SK-N-SH treated with all-trans-retinoic acid at 6 μM for 48 hours (cell line): ENCODE results near the gene CST9.

Experiments
- ATAC-seq: fragments of 200-7000 bp; cut with Tn5 transposase; 3 replicates; pipeline ENCODE4 v1.9.1; 2020; ENCODE audit warnings: mild to moderate bottlenecking, moderate library complexity
- ARNTL ChIP-seq: fragments of 450-650 bp; formaldehyde crosslinking; IDR thresholded peaks from 2 replicates; pipeline ENCODE4 v1.5.0; 2020; ENCODE audit warnings: low read depth, mild to moderate bottlenecking, moderate library complexity, borderline replicate concordance
- BACH2 ChIP-seq: fragments of 250-450 bp; sonication (Bioruptor Pico); IDR thresholded peaks from 2 replicates; pipeline ENCODE4 v1.9.0; 2021; ENCODE audit warnings: mild to moderate bottlenecking, borderline replicate concordance
- CSDC2 ChIP-seq: fragments of 250-450 bp; sonication (Bioruptor Pico); IDR thresholded peaks from 2 replicates; pipeline ENCODE4 v1.5.0; 2020; ENCODE audit warnings: mild to moderate bottlenecking, moderate library complexity
- CSRNP3 ChIP-seq: fragments of 250-450 bp; sonication (Bioruptor Pico); IDR thresholded peaks from 2 replicates; pipeline ENCODE4 v1.5.1; 2021; ENCODE audit warnings: mild to moderate bottlenecking, moderate library complexity
- GLIS3 ChIP-seq: fragments of 250-450 bp; sonication (Bioruptor Pico); IDR thresholded peaks from 2 replicates; pipeline ENCODE4 v1.5.0; 2020; ENCODE audit warnings: mild to moderate bottlenecking, moderate library complexity
- ISL1 ChIP-seq: fragments of 250-450 bp; sonication (Bioruptor Pico); IDR thresholded peaks from 2 replicates; pipeline ENCODE4 v2.1.2; 2022; ENCODE audit warnings: mild to moderate bottlenecking, moderate library complexity
- OSR1 ChIP-seq: fragments of 250-450 bp; sonication (Bioruptor Pico); IDR thresholded peaks from 2 replicates; pipeline ENCODE4 v1.8.0; 2022; ENCODE audit warnings: moderate library complexity, mild to moderate bottlenecking, inconsistent platforms
- PPARA ChIP-seq: fragments of 250-450 bp; sonication (Bioruptor Pico); IDR thresholded peaks from 2 replicates; pipeline ENCODE4 v1.5.0; 2020; ENCODE audit warnings: mild to moderate bottlenecking, borderline replicate concordance
- RARB ChIP-seq: fragments of 250-450 bp; sonication (Bioruptor Pico); IDR thresholded peaks from 2 replicates; pipeline ENCODE4 v1.8.0; 2021; ENCODE audit warnings: mild to moderate bottlenecking, moderate library complexity
- SNAI2 ChIP-seq: fragments of 250-450 bp; sonication (Bioruptor Pico); IDR thresholded peaks from 2 replicates; pipeline ENCODE4 v1.5.0; 2020; ENCODE audit warnings: mild to moderate bottlenecking, moderate library complexity
- TOX ChIP-seq: fragments of 250-450 bp; sonication (Bioruptor Pico); IDR thresholded peaks from 2 replicates; pipeline ENCODE4 v1.8.0; 2021; ENCODE audit warnings: mild to moderate bottlenecking, moderate library complexity, borderline replicate concordance
- TSHZ2 ChIP-seq: fragments of 250-450 bp; sonication (Bioruptor Pico); IDR thresholded peaks from 2 replicates; pipeline ENCODE4 v1.5.0; 2020; ENCODE audit warnings: mild to moderate bottlenecking, moderate library complexity
- ZC3H10 ChIP-seq: fragments of 250-450 bp; sonication (Bioruptor Pico); IDR thresholded peaks from 2 replicates; pipeline ENCODE4 v1.5.1; 2021; ENCODE audit warnings: mild to moderate bottlenecking, moderate library complexity
- ZFP3 ChIP-seq: fragments of 250-450 bp; sonication (Bioruptor Pico); IDR thresholded peaks from 2 replicates; pipeline ENCODE4 v1.5.0; 2020; ENCODE audit warnings: mild to moderate bottlenecking, moderate library complexity
- ZFP30 ChIP-seq: fragments of 450-650 bp; formaldehyde crosslinking; IDR thresholded peaks from 2 replicates; pipeline ENCODE4 v1.5.0; 2022; ENCODE audit warnings: mild to moderate bottlenecking, moderate library complexity
- ZNF565 ChIP-seq: fragments of 450-650 bp; formaldehyde crosslinking; conservative IDR thresholded peaks from 2 replicates; pipeline ENCODE4 v1.5.0; 2020; ENCODE audit warnings: low read depth, mild to moderate bottlenecking, moderate library complexity
- ZNF70 ChIP-seq: fragments of 450-650 bp; formaldehyde crosslinking; IDR thresholded peaks from 2 replicates; pipeline ENCODE4 v1.5.0; 2020; ENCODE audit warnings: mild to moderate bottlenecking, moderate library complexity
- ZNF8 ChIP-seq: fragments of 450-650 bp; formaldehyde crosslinking; IDR thresholded peaks from 2 replicates; pipeline ENCODE4 v1.5.0; 2020; ENCODE audit warnings: mild to moderate bottlenecking, moderate library complexity
- TF ChIP-seq, protein P1 (sequence below): fragments of 250-450 bp; sonication (Bioruptor Pico); IDR thresholded peaks from 2 replicates; pipeline ENCODE4 v1.8.0; 2020; ENCODE audit warnings: mild to moderate bottlenecking, moderate library complexity, borderline replicate concordance
- TF ChIP-seq, protein P2 (sequence below): fragments of 250-450 bp; sonication (Bioruptor Pico); IDR thresholded peaks from 2 replicates; pipeline ENCODE4 v1.8.0; 2021; ENCODE audit warnings: low read depth, mild to moderate bottlenecking, moderate library complexity, borderline replicate concordance
- TF ChIP-seq, protein P3 (sequence below): fragments of 250-450 bp; sonication (Bioruptor Pico); IDR thresholded peaks from 2 replicates; pipeline ENCODE4 v1.5.1; 2020; ENCODE audit warnings: low read depth, mild to moderate bottlenecking, moderate library complexity

The CST9 gene

DNA sequence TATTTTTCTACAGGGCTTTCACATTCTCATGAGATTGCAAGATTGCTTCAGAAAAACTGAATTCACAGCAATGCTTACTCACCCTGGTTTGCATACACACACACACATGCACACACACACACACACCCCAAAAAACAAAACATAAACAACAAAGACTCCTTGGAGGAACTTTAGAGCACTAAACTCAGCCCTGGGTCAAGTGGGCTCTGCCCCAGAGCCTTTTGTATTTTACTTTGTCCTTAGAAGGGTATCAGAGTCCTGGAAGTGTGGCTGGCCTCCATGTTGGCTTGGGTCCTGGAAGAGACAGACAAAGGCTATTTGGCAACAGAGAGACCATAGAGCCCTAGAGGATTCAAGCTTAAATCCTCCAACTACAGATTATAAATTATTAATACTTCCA lies 8.0 kb upstream of the CST9 start (continued):
- TF ChIP-seq TSHZ2 (CRISPR knock-in tag) (no peak), TOX (CRISPR knock-in tag) (no peak), ZNF8 (CRISPR knock-in tag) (no peak), ZFP30 (CRISPR knock-in tag) (no peak), PPARA (CRISPR knock-in tag) (no peak)
- TF ChIP-seq, protein P1, sequence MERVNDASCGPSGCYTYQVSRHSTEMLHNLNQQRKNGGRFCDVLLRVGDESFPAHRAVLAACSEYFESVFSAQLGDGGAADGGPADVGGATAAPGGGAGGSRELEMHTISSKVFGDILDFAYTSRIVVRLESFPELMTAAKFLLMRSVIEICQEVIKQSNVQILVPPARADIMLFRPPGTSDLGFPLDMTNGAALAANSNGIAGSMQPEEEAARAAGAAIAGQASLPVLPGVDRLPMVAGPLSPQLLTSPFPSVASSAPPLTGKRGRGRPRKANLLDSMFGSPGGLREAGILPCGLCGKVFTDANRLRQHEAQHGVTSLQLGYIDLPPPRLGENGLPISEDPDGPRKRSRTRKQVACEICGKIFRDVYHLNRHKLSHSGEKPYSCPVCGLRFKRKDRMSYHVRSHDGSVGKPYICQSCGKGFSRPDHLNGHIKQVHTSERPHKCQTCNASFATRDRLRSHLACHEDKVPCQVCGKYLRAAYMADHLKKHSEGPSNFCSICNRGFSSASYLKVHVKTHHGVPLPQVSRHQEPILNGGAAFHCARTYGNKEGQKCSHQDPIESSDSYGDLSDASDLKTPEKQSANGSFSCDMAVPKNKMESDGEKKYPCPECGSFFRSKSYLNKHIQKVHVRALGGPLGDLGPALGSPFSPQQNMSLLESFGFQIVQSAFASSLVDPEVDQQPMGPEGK (CRISPR knock-in tag), result no peak

- ATAC-seq, result no peak
- TF ChIP-seq BACH2 (CRISPR knock-in tag) (no peak), OSR1 (CRISPR knock-in tag) (no peak), SNAI2 (CRISPR knock-in tag) (no peak), ZNF8 (CRISPR knock-in tag) (no peak), ZNF565 (CRISPR knock-in tag) (no peak), ZC3H10 (CRISPR knock-in tag) (no peak), ZFP3 (no peak), ARNTL (no peak), RARB (CRISPR knock-in tag) (no peak), TOX (CRISPR knock-in tag) (no peak), ZNF70 (CRISPR knock-in tag) (no peak), CSRNP3 (CRISPR knock-in tag) (no peak)
- TF ChIP-seq, protein P2, sequence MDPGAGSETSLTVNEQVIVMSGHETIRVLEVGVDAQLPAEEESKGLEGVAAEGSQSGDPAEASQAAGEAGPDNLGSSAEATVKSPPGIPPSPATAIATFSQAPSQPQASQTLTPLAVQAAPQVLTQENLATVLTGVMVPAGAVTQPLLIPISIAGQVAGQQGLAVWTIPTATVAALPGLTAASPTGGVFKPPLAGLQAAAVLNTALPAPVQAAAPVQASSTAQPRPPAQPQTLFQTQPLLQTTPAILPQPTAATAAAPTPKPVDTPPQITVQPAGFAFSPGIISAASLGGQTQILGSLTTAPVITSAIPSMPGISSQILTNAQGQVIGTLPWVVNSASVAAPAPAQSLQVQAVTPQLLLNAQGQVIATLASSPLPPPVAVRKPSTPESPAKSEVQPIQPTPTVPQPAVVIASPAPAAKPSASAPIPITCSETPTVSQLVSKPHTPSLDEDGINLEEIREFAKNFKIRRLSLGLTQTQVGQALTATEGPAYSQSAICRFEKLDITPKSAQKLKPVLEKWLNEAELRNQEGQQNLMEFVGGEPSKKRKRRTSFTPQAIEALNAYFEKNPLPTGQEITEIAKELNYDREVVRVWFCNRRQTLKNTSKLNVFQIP, result no peak
Observed at GRCh38 chr20:23612396-23612795, 6.7 kb upstream of the CST9 start.

DNA sequence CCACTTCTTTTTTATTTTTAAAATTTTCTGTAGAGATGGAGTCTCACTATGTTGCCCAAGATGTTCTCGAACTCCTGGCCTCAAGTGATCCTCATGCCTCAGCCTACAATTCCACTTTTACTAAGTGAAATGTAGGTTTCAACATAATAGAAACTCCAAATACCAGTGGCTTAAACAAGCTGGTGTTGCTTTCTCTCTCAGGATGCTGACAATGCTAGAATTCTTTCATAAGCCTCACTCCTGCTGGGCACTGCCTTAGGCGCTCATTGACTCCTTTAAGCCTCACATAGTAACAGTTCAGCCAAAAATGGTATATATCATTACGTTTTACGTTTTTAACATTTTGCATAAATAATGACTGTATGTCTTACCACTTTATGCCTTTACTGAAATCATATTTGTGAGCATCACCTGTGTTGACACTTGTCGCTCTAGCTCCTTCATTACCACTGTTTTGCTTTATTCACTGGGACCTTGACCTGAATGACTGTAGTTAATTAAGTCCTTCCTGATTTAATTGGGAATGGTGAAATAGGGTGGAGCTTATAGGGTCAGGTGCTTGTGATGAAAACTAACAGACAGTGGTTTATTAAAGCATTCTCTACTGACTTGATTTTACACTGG lies 3.9 kb upstream of the CST9 start:
- no peak for ATAC-seq
- TF ChIP-seq CSDC2 (CRISPR knock-in tag) (no peak), ARNTL (no peak), GLIS3 (no peak), ZFP30 (CRISPR knock-in tag) (no peak), ISL1 (no peak), ZNF565 (CRISPR knock-in tag) (no peak), CSRNP3 (CRISPR knock-in tag) (no peak), ZC3H10 (CRISPR knock-in tag) (no peak), SNAI2 (CRISPR knock-in tag) (no peak), TOX (CRISPR knock-in tag) (no peak), OSR1 (CRISPR knock-in tag) (no peak)
- TF ChIP-seq, protein P2, result no peak
- TF ChIP-seq, protein P3, sequence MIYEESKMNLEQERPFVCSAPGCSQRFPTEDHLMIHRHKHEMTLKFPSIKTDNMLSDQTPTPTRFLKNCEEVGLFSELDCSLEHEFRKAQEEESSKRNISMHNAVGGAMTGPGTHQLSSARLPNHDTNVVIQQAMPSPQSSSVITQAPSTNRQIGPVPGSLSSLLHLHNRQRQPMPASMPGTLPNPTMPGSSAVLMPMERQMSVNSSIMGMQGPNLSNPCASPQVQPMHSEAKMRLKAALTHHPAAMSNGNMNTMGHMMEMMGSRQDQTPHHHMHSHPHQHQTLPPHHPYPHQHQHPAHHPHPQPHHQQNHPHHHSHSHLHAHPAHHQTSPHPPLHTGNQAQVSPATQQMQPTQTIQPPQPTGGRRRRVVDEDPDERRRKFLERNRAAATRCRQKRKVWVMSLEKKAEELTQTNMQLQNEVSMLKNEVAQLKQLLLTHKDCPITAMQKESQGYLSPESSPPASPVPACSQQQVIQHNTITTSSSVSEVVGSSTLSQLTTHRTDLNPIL, result no peak
- TF ChIP-seq, protein P1 (CRISPR knock-in tag), result no peak
